Renal cortex interstitium (tissue), 15 donors: ENCODE results near the gene CHST10. TPM values are rescaled to one million over a fixed set of nuclear protein-coding genes. Genes with fewer than 3 reads are reported as not detected.
"Not testable (repeated sequence)": the region's sequence is repeated elsewhere in the genome, so short reads cannot be mapped to it uniquely, and the experiment has no call there.

Experiments used
- DNase-seq, 11 donors: peaks; one replicate each; pipeline ENCODE4 v3.0.0-alpha.2; 2013; ENCODE audit warnings: low read depth in 9 of 11, low spot score in 4 of 11; ENCODE audit errors: extremely low read depth in 1 of 11
- long read RNA-seq, 16 experiments: transcript quantifications; one replicate each; lab custom pipeline, GENCODE V29; 2026
- polyA plus RNA-seq, 3 donors: library from polyadenylated mRNA; unstranded; fragments of 120-200 nt; gene quantifications; one replicate each; pipeline ENCODE4 v1.2.1, GENCODE V29; 2013; ENCODE audit not compliant: insufficient read length in 3 of 3

Gene CHST10, protein sequence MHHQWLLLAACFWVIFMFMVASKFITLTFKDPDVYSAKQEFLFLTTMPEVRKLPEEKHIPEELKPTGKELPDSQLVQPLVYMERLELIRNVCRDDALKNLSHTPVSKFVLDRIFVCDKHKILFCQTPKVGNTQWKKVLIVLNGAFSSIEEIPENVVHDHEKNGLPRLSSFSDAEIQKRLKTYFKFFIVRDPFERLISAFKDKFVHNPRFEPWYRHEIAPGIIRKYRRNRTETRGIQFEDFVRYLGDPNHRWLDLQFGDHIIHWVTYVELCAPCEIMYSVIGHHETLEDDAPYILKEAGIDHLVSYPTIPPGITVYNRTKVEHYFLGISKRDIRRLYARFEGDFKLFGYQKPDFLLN
- polyA plus RNA-seq, result 10 to 100 TPM; 18.1 to 23.2 (median 22.4) TPM
- long read RNA-seq, donor 1, partial matches to known transcripts, result 0 of 3 reads
- long read RNA-seq, donor 1, other reads (novel, unspliced or antisense), result 0 of 3 reads
- long read RNA-seq, donor 2, partial matches to known transcripts, result 0 of 3 reads
- long read RNA-seq, donor 2, other reads (novel, unspliced or antisense), result 0 of 3 reads
- long read RNA-seq, donor 3, transcript CHST10-201 (7 exons, 2,842 nt), result major isoform, 8 of 8 reads
- long read RNA-seq, donor 3, partial matches to known transcripts, result 0 of 8 reads
- long read RNA-seq, donor 3, other reads (novel, unspliced or antisense), result 0 of 8 reads
- long read RNA-seq, donor 4, transcript CHST10-201 (7 exons, 2,842 nt), result major isoform, 6 of 6 reads
- long read RNA-seq, donor 4, partial matches to known transcripts, result 0 of 6 reads
- long read RNA-seq, donor 4, other reads (novel, unspliced or antisense), result 0 of 6 reads
- long read RNA-seq, donor 5, result 0 reads
- long read RNA-seq, donor 6, partial matches to known transcripts, result 0 of 4 reads
- long read RNA-seq, donor 6, other reads (novel, unspliced or antisense), result 0 of 4 reads
- long read RNA-seq, donor 7, transcript CHST10-201 (7 exons, 2,842 nt), result major isoform, 6 of 6 reads
- long read RNA-seq, donor 7, partial matches to known transcripts, result 0 of 6 reads
- long read RNA-seq, donor 7, other reads (novel, unspliced or antisense), result 0 of 6 reads
- long read RNA-seq, donor 8, transcript CHST10-201 (7 exons, 2,842 nt), result major isoform, 5 of 5 reads
- long read RNA-seq, donor 8, partial matches to known transcripts, result 0 of 5 reads
- long read RNA-seq, donor 8, other reads (novel, unspliced or antisense), result 0 of 5 reads
- long read RNA-seq, donor 9, transcript CHST10-201 (7 exons, 2,842 nt), result major isoform, 6 of 6 reads
- long read RNA-seq, donor 9, partial matches to known transcripts, result 0 of 6 reads
- long read RNA-seq, donor 9, other reads (novel, unspliced or antisense), result 0 of 6 reads
- long read RNA-seq, donor 10, partial matches to known transcripts, result 0 of 3 reads
- long read RNA-seq, donor 10, other reads (novel, unspliced or antisense), result 0 of 3 reads
- long read RNA-seq, donor 11, partial matches to known transcripts, result 0 of 3 reads
- long read RNA-seq, donor 11, other reads (novel, unspliced or antisense), result 0 of 3 reads
- long read RNA-seq, donor 12, partial matches to known transcripts, result 0 of 3 reads
- long read RNA-seq, donor 12, other reads (novel, unspliced or antisense), result 0 of 3 reads
- long read RNA-seq, donor 13, transcript CHST10-201 (7 exons, 2,842 nt), result major isoform, 12 of 12 reads
- long read RNA-seq, donor 13, partial matches to known transcripts, result 0 of 12 reads
- long read RNA-seq, donor 13, other reads (novel, unspliced or antisense), result 0 of 12 reads
- long read RNA-seq, donor 14, transcript CHST10-201 (7 exons, 2,842 nt), result major isoform, 5 of 5 reads
- long read RNA-seq, donor 14, partial matches to known transcripts, result 0 of 5 reads
- long read RNA-seq, donor 14, other reads (novel, unspliced or antisense), result 0 of 5 reads
- long read RNA-seq, donor 15, partial matches to known transcripts, result 0 of 2 reads
- long read RNA-seq, donor 15, other reads (novel, unspliced or antisense), result 0 of 2 reads
- long read RNA-seq, donor 16, transcript CHST10-201 (7 exons, 2,842 nt), result major isoform, 10 of 11 reads
- long read RNA-seq, donor 16, partial matches to known transcripts, result 0 of 11 reads
- long read RNA-seq, donor 16, other reads (novel, unspliced or antisense), result 0 of 11 reads

GRCh38 chr2:100416935-100417710 is at the start of gene CHST10:
TSS of gene CHST10 (minus strand) at chr2:100417668. CDS start at chr2:100406675, 10,993 bp downstream.
- DNase-seq, result peak in 9 of 11 donors; percentile 44 to 78 (median 65)

DNA sequence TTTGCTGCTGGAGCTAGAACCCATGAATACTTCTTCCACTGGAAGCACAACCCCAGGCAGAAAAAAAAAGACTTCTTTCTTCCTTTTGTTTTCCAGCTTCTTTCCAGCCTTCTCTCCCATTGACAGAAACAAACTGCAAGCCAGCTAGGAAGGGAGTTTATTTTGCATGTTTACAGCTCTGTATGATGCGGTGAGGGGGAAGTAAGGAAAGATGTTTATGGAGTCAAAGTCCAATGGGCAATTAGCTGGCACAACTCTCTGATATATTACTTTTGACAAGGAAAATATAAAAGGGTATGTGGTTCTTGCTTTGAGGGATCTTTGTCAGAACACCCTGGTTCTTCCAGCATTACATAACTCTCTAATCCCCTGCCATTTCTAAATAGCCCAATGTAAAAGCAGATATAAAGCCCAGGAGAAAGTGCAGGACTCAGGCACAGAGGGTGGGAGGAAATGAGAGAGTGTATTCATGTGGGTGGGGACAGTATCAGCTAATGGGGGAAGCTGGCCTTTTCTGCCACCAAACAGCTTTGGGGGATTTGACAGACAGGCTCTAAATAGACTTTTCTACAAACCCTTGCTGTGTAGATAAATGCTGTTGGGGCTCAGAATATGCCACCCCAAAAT is 43.5 kb upstream of the CHST10 start:
- no peak for DNase-seq

DNA sequence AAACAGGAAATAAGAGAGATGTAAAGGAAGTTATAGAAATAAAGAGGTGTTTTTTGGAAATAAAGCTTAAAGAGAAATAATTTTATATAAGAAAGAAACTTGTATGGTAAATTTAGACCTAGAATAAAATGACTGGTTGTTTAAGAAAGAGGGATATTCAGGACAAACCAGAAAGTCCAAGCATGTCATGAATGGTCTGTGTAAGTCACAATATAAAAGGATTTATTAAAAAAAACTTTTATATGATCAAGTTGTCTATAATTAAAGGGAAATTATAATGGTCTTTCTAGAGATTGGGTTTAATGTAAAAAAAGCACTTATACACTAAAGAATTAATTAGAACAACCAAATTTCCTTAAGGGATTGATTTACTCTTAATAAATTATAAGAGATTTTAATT is 38.9 kb upstream of the CHST10 start:
- DNase-seq, result not testable (repeated sequence)

- no peak for DNase-seq
These were observed 36.4 kb upstream of the CHST10 start for GRCh38 chr2:100453853-100454252.

DNA sequence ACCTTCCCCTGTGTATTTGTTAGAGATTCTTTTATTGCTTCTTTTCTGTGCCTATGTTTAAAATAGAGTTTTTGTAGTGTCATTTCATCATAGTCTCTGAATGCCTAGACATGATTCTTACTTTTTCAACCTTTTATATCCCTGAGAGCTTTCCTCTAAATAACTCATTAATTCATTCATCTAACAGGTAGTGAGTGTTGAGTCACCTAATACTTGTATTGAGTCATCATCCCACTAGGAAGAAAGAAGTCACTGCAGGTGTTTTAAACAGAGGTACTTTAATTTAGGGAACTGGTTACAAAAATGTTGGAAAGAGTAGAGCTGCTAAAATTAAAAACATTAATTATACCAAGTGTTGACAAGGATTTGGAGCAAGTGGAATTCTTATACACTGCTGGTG is 34.3 kb upstream of the CHST10 start:
- no peak for DNase-seq

- DNase-seq, result no peak
These were observed 33.6 kb upstream of the CHST10 start for GRCh38 chr2:100451092-100451491.

- no peak for DNase-seq
These were observed 29.2 kb upstream of the CHST10 start for GRCh38 chr2:100446696-100447095.

DNA sequence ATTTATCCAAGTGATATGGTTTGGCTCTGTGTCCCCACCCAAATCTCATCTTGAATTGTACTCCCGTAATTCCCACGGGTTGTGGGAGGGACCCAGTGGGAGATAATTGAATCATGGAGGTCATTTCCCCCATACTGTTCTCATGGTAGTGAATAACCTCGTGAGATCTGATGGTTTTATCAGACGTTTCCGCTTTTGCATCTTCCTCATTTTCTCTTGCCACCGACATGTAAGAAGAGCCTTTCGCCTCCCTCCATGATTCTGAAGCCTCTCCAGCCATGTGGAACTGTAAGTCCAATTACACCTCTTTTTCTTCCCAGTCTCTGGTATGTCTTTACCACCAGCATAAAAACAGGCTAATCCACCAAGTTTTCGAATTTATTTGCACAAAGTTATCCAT is 20.3 kb upstream of the CHST10 start:
- DNase-seq, result no peak

GRCh38 chr2:100429726-100430125 is 12.3 kb upstream of the CHST10 start:
- no peak for DNase-seq

GRCh38 chr2:100427627-100428258 is 10.3 kb upstream of the CHST10 start:
- no peak for DNase-seq

DNA sequence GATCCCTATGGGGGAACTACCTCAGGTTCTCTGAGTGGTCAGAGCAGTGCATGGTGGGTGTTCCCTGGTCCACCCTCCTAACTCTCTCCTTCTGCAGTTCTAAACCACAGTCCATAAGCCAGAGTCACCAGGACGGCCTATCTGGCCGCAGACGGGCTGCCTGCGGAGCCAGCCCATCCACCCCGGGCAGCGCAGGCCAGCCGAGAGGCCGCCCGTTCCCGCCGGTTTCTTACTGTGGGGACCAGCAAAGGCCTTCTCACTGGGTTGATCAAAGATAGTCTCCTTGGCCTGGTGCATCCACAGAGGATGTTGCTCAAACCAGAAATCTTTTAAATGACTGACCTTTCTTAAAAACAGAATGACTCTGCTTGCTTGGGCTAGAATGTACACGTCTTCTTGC is 9.6 kb upstream of the CHST10 start:
- no peak for DNase-seq

DNA sequence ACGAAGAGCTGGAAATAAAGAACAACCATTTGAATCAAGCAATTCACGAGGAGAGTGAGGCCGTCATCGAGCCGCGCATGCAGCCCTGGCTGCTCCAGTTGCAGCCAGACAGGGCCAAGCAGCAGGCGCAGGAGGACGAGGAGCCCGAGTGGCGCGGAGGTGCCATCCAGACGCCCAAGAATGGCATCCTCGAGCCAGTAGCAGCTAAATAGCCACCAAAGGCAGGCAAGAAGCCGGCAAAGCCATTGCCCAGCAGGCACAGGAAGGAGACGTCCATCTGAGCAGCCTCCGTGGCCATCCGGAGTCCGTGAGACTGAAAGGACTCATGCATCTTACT is 8.9 kb upstream of the CHST10 start:
- DNase-seq, result no peak

- no peak for DNase-seq
These were observed 8.3 kb upstream of the CHST10 start for GRCh38 chr2:100425573-100426383.

DNA sequence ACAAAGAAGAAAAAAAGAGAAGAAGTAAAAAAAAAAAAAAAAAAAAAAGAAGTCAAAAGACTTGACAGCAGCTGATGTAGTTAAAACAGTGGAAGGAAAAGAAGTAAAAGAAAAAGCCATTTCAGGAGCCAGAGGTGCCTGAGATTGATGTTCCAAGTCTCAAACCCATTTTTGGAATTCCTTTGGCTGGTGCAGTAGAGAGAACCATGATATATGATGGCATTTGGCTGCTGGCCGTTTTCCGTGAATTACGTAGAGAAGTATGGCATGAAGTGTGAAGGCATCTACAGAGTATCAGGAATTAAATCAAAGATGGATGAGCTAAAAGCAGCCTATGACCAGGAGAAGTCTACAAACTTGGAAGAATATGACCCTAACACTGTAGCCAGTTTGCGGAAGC is 7.6 kb upstream of the CHST10 start:
- no peak for DNase-seq

GRCh38 chr2:100424277-100424875 is 6.9 kb upstream of the CHST10 start:
- no peak for DNase-seq
